Central memory CD8-positive, alpha-beta T cell (primary cell): ENCODE results near the gene TSPAN33.
A peak's percentile ranks its signal among the peaks of the same experiment; 100 is the strongest.

Source experiments
- ATAC-seq: fragments of 150-1000 bp; cut with Tn5 transposase; replicated peaks from 2 replicates; pipeline ENCODE4 v1.10.0; 2022; ENCODE audit warnings: mild to moderate bottlenecking, moderate FRiP score, moderate number of reproducible peaks; ENCODE audit not compliant: poor library complexity, severe bottlenecking; ENCODE audit errors: extremely low read depth
- DNase-seq, 2 donors: peaks; one replicate each; pipeline ENCODE4 v3.0.0; 2021; ENCODE audit warnings: low spot score in 2 of 2
- H3K27ac Mint-ChIP-seq: one replicate; pipeline ENCODE4 v1.8.0; 2022; ENCODE audit warnings: low read depth, mild to moderate bottlenecking, moderate library complexity, mixed read lengths
- H3K27me3 Mint-ChIP-seq: one replicate; pipeline ENCODE4 v1.8.0; 2022; ENCODE audit warnings: mixed read lengths
- H3K36me3 Mint-ChIP-seq: one replicate; pipeline ENCODE4 v1.8.0; 2022; ENCODE audit warnings: mild to moderate bottlenecking, moderate library complexity, mixed read lengths; ENCODE audit not compliant: insufficient read depth
- H3K4me1 Mint-ChIP-seq: one replicate; pipeline ENCODE4 v1.8.0; 2022; ENCODE audit warnings: mixed read lengths
- H3K4me3 Mint-ChIP-seq: one replicate; pipeline ENCODE4 v1.8.0; 2022; ENCODE audit warnings: mild to moderate bottlenecking, moderate library complexity, mixed read lengths
- H3K9me3 Mint-ChIP-seq: one replicate; pipeline ENCODE4 v1.8.0; 2022; ENCODE audit warnings: mixed read lengths

Gene TSPAN33

DNA sequence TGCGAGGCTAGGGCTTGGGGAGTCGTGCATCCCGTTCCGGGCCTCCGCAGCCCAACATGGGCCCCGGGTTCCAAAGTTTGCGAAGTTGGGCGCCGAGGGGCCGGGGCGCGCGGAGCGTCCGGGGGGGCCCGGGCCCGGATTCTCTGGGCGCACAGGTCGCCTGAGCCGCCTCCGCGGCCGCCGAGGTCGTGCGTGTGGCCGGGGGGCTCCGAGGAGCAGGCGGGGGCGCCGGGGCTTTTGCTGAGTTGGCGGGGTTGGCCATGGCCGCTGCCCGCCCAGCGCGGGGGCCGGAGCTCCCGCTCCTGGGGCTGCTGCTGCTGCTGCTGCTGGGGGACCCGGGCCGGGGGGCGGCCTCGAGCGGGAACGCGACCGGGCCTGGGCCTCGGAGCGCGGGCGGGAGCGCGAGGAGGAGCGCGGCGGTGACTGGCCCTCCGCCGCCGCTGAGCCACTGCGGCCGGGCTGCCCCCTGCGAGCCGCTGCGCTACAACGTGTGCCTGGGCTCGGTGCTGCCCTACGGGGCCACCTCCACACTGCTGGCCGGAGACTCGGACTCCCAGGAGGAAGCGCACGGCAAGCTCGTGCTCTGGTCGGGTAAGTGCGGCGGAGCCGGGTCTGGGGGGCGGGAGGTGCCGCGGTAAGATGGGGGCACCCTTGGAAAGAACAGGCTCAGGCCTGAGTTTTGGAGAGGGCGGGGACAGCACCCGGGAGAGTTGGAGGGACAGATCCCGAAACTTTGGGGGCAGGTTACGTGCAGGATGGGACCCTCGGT, 44.6 kb downstream of the TSPAN33 start:
- Mint-ChIP-seq H3K4me1 (peaks cover 5% of the 10 kb centered on the region), H3K4me3 (peak overlapping the region; percentile 51), H3K27ac (no peak overlapping the region), H3K36me3 (peaks cover 1% of the 10 kb centered on the region), H3K9me3 (no peaks in the 10 kb centered on the region), H3K27me3 (peaks cover 61% of the 10 kb centered on the region)
- ATAC-seq (no peak), DNase-seq (no peak)

GRCh38 chr7:129189661-129190310, 45.3 kb downstream of the TSPAN33 start:
- H3K9me3 Mint-ChIP-seq: no peaks in the 10 kb centered on the region
- DNase-seq (no peak), ATAC-seq (no peak)
- peak overlapping the region; percentile 51 for H3K4me3 Mint-ChIP-seq
- peaks cover 1% of the 10 kb centered on the region for H3K36me3 Mint-ChIP-seq
- peaks cover 61% of the 10 kb centered on the region for H3K27me3 Mint-ChIP-seq
- H3K4me1 Mint-ChIP-seq: peaks cover 5% of the 10 kb centered on the region
- no peak overlapping the region for H3K27ac Mint-ChIP-seq

DNA sequence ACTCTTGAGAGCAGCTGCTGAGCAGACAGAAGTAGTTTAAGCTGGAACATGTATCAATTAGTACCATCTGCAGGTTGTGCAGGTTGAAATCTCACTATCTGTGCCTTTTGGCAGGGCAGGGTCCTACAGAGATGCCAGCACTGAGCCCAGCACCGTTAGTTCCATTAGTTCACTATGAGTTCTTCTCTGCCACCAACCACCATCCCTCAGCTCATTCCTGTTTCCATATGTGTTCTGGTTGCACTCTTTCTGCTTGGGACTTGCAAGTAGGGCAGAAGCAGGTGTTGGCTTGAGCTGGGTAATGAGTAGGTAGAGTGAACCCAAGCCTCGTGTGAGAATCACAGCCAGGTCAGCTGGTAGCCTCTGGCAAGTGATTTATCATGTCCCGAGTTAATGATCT, 46.8 kb downstream of the TSPAN33 start:
- ATAC-seq (no peak), DNase-seq (no peak)
- Mint-ChIP-seq H3K27ac (no peak overlapping the region), H3K4me1 (peaks cover 5% of the 10 kb centered on the region), H3K36me3 (peaks cover 1% of the 10 kb centered on the region), H3K4me3 (no peak overlapping the region), H3K9me3 (no peaks in the 10 kb centered on the region), H3K27me3 (peaks cover 59% of the 10 kb centered on the region)

GRCh38 chr7:129193892-129194291, 49.4 kb downstream of the TSPAN33 start:
- H3K9me3 Mint-ChIP-seq: no peaks in the 10 kb centered on the region
- ATAC-seq (no peak), DNase-seq (no peak)

DNA sequence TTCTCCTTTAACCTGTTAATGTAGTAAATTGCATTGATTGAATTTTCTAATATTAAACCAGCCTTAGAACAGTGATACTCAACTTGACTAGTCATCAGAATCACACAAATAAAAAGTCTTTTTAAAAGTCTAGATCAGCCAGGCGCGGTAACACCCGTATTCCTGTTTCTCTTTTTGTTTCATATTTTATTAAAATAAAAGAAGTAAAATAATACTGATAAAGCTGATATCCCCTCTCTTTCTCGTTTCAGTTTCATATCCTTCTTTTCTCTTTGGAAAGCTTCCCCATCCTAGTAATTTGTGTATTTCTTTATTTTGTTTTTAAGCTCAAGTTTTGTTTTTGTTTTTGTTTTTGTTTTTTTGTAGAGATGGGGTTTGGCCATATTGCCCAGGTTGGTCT, 53.3 kb downstream of the TSPAN33 start:
- Mint-ChIP-seq H3K36me3 (no peaks in the 10 kb centered on the region), H3K9me3 (no peaks in the 10 kb centered on the region), H3K27ac (no peak overlapping the region), H3K4me3 (no peak overlapping the region), H3K27me3 (peaks cover 27% of the 10 kb centered on the region), H3K4me1 (no peaks in the 10 kb centered on the region)
- ATAC-seq: no peak
- DNase-seq: no peak

More at GRCh38 chr7:129193892-129194291, 49.4 kb downstream of the TSPAN33 start:
- Mint-ChIP-seq H3K27ac (no peak overlapping the region), H3K36me3 (no peaks in the 10 kb centered on the region), H3K27me3 (peaks cover 37% of the 10 kb centered on the region), H3K4me1 (no peaks in the 10 kb centered on the region), H3K4me3 (no peak overlapping the region)

- Mint-ChIP-seq H3K27me3 (peaks cover 33% of the 10 kb centered on the region), H3K4me3 (no peak overlapping the region), H3K27ac (no peak overlapping the region), H3K9me3 (no peaks in the 10 kb centered on the region), H3K36me3 (no peaks in the 10 kb centered on the region), H3K4me1 (no peaks in the 10 kb centered on the region)
- ATAC-seq: no peak
- no peak for DNase-seq
These were observed 54.9 kb downstream of the TSPAN33 start for GRCh38 chr7:129199406-129199805.

- ATAC-seq (no peak), DNase-seq (no peak)
- Mint-ChIP-seq H3K36me3 (no peaks in the 10 kb centered on the region), H3K4me1 (no peaks in the 10 kb centered on the region), H3K27ac (no peak overlapping the region), H3K4me3 (no peak overlapping the region), H3K27me3 (peaks cover 33% of the 10 kb centered on the region), H3K9me3 (no peaks in the 10 kb centered on the region)
These were observed 57.7 kb downstream of the TSPAN33 start for GRCh38 chr7:129202058-129202777.

DNA sequence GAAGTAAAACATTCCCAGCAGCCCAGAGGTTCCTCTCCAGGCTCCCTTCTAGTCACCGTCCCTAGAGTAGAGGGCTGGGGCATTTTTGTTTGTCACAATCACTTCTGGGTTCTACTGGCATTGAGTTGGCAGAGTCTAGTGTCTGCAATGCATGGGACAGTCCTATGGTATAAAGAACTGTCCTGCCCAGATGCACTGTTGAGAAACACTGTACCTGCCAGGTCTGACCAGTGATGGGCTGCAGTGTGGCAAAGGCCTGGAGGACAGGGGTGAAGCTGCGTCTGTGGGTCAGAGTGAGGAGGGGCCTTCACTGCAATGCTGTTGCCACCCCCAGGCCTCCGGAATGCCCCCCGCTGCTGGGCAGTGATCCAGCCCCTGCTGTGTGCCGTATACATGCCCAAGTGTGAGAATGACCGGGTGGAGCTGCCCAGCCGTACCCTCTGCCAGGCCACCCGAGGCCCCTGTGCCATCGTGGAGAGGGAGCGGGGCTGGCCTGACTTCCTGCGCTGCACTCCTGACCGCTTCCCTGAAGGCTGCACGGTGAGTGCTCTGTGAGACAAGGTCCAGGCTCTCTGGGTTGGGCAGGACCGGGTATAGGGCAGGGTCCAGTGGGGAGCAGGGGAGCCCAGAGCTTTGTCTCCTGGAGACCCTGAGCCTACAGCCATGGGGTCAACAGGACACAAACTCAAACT, 58.7 kb downstream of the TSPAN33 start:
- no peak overlapping the region for H3K27ac Mint-ChIP-seq
- H3K36me3 Mint-ChIP-seq: no peaks in the 10 kb centered on the region
- DNase-seq (no peak), ATAC-seq (no peak)
- no peaks in the 10 kb centered on the region for H3K9me3 Mint-ChIP-seq
- H3K27me3 Mint-ChIP-seq: peaks cover 33% of the 10 kb centered on the region
- H3K4me3 Mint-ChIP-seq: no peak overlapping the region
- H3K4me1 Mint-ChIP-seq: no peaks in the 10 kb centered on the region

DNA sequence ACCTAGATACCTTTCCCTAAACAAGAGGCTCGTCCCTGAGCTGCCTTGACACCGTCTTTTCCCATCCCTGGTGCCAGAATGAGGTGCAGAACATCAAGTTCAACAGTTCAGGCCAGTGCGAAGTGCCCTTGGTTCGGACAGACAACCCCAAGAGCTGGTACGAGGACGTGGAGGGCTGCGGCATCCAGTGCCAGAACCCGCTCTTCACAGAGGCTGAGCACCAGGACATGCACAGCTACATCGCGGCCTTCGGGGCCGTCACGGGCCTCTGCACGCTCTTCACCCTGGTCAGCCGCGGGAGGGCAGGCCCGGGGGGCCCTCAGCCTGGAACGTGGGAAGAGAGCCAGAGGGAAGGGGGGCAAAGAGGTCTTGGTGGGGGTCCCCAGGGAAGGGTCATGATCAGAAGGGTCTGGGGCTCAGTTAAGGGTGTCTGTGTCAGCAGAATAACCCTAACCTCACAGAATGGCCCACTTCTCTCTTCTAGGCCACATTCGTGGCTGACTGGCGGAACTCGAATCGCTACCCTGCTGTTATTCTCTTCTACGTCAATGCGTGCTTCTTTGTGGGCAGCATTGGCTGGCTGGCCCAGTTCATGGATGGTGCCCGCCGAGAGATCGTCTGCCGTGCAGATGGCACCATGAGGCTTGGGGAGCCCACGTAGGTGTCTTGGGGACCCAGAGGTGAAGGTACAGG, 60.8 kb downstream of the TSPAN33 start:
- H3K27me3 Mint-ChIP-seq: peaks cover 45% of the 10 kb centered on the region
- H3K4me1 Mint-ChIP-seq: no peaks in the 10 kb centered on the region
- DNase-seq (no peak), ATAC-seq (no peak)
- H3K4me3 Mint-ChIP-seq: no peak overlapping the region
- no peaks in the 10 kb centered on the region for H3K36me3 Mint-ChIP-seq
- no peak overlapping the region for H3K27ac Mint-ChIP-seq
- no peaks in the 10 kb centered on the region for H3K9me3 Mint-ChIP-seq

DNA sequence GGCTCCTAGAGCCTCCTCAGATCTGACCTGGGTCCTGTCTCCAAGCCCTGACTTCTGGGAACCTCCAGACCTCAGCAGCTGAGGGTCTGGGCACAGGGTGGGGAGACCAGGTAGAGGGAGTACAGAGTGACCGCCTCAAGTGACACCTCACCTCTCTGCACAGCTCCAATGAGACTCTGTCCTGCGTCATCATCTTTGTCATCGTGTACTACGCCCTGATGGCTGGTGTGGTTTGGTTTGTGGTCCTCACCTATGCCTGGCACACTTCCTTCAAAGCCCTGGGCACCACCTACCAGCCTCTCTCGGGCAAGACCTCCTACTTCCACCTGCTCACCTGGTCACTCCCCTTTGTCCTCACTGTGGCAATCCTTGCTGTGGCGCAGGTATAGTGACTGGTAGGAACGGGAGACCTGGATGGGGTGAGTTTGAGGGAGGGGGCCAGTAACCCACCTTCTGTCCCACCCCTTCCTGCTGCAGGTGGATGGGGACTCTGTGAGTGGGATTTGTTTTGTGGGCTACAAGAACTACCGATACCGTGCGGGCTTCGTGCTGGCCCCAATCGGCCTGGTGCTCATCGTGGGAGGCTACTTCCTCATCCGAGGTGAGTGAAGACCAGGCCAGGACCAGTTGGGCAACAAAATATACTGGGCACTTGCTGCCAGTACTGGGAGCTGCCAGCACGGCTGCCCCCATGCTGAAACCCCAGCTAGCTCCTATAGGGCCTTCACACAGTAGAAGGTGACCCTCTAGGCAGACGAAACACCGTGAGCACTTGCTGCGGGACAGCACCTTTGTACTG, 61.7 kb downstream of the TSPAN33 start:
- ATAC-seq (peak; percentile 76), DNase-seq (no peak)
- no peak overlapping the region for H3K4me3 Mint-ChIP-seq
- H3K36me3 Mint-ChIP-seq: no peaks in the 10 kb centered on the region
- H3K27me3 Mint-ChIP-seq: peaks cover 46% of the 10 kb centered on the region
- no peaks in the 10 kb centered on the region for H3K4me1 Mint-ChIP-seq
- no peak overlapping the region for H3K27ac Mint-ChIP-seq
- H3K9me3 Mint-ChIP-seq: no peaks in the 10 kb centered on the region

GRCh38 chr7:129208667-129209066, 64.2 kb downstream of the TSPAN33 start:
- Mint-ChIP-seq H3K27ac (no peak overlapping the region), H3K27me3 (peaks cover 26% of the 10 kb centered on the region), H3K9me3 (no peaks in the 10 kb centered on the region), H3K4me3 (no peak overlapping the region), H3K4me1 (no peaks in the 10 kb centered on the region), H3K36me3 (no peaks in the 10 kb centered on the region)
- no peak for ATAC-seq
- DNase-seq: no peak
